GM12892 (cell line): ENCODE data around the gene RSPO4.

Experiments
- POLR2A ChIP-seq: IDR thresholded peaks from 2 replicates; pipeline ENCODE4 v1.6.1; 2011; ENCODE audit warnings: low read depth, low read length, control low read depth
- TAF1 ChIP-seq: IDR thresholded peaks from 2 replicates; pipeline ENCODE4 v1.6.1; 2011; ENCODE audit warnings: low read depth, mild to moderate bottlenecking, control low read depth, low read length, borderline replicate concordance

DNA sequence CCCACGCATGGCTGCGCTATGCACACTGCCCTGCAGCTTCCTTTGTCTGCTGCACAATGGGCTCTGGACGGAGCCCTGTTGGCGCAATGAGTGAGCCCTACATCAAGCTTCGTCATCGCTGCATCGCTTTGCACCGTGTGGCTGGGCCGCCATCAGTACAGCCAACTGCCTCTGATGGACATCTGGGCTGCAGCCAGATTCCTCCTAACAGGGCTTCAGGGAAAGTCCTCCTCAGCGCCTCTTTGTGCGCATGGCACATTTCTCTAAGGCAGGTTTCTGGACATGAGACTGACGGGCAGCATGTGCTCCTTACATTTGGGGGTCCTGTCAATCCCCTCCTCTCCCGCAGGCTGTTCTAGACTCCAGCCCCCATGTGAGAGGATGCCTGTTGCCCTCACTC lies 56.3 kb downstream of the RSPO4 start:
- TF ChIP-seq POLR2A, result no peak
- TF ChIP-seq TAF1, result no peak
